Left lobe of liver (tissue), 2 donors: ENCODE data around the gene CBLB. TPM values are rescaled to one million over a fixed set of nuclear protein-coding genes. Genes with fewer than 3 reads are reported as not detected.
"Not testable (repeated sequence)": the region's sequence is repeated elsewhere in the genome, so short reads cannot be mapped to it uniquely, and the experiment has no call there.

Experiments
- ATAC-seq: fragments of 200-7000 bp; cut with Tn5 transposase; one replicate; pipeline ENCODE4 v1.9.1; 2020; ENCODE audit warnings: mild to moderate bottlenecking, moderate library complexity
- DNase-seq: peaks from one replicate; pipeline ENCODE4 v3.0.0-alpha.2; 2020; ENCODE audit warnings: low spot score
- total RNA-seq: library from RNA; stranded (reverse); gene quantifications from one replicate; pipeline ENCODE4 v1.2.1, GENCODE V29; 2021
- donor health status: DM: no; HTN: no; CAD: no; lungs with moderate emphysema.
- donor health status: DM: no; HTN: yes; CAD: no.

CBLB gene
- total RNA-seq, 1 donor from 2014 or later = 9.5 TPM

- no peak for DNase-seq
- no peak for ATAC-seq
Measured at GRCh38 chr3:105762749-105763658, 105.8 kb downstream of the CBLB start.

DNA sequence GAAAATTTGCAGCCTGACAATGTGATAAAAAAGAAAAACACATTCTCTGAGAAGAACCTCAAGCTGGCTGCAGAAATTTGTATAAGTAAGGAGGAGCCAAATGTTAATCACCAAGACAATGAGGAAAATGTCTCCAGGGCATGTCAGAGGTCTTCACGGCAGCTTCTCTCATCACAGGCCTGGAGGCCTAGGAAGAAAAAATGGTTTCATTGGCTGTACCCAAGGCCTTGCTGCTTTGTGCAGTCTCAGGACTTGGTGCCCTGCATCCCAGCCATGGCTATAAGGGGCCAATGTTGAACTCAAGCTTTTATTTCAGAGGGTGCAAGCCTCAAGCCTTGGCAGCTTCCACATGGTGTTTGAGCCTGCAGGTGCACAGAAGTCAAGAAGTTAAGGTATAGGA, 106.6 kb downstream of the CBLB start:
- not testable (repeated sequence) for DNase-seq, ATAC-seq

DNA sequence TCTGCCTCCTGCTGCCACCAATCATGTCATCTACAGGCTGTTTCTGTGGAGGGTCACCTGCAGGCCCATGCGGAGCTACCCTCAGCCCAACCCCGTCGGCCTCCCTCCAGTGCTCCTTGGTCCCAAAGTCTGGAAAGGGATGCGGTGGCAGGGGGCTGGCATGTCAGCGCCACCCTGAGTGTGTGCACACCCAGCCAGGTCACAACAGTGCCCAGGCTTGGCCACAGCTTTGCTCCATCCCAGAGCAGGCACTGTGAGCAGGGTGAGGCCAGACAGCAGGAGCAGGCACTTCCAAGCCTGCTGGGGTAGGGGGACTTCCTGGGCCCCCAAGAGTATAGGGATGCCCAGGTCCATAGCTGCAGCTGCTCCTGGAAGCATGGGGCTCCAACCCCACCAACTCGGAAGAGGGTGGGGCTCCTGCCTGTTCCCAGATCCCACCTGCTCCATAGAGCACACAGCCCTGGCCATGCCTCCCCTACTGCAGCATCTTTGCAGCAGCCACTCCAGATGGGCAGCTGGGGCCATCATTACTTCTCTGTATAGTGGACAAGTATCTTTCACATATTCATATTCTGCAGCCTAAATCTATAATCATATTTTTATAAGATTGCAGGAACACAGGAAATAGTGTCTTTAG, 109.3 kb downstream of the CBLB start:
- ATAC-seq (no peak), DNase-seq (no peak)

- DNase-seq (no peak), ATAC-seq (no peak)
Measured at GRCh38 chr3:105758451-105758850, 110.4 kb downstream of the CBLB start.

- ATAC-seq (no peak), DNase-seq (no peak)
Measured at GRCh38 chr3:105755121-105755886, 113.5 kb downstream of the CBLB start.

DNA sequence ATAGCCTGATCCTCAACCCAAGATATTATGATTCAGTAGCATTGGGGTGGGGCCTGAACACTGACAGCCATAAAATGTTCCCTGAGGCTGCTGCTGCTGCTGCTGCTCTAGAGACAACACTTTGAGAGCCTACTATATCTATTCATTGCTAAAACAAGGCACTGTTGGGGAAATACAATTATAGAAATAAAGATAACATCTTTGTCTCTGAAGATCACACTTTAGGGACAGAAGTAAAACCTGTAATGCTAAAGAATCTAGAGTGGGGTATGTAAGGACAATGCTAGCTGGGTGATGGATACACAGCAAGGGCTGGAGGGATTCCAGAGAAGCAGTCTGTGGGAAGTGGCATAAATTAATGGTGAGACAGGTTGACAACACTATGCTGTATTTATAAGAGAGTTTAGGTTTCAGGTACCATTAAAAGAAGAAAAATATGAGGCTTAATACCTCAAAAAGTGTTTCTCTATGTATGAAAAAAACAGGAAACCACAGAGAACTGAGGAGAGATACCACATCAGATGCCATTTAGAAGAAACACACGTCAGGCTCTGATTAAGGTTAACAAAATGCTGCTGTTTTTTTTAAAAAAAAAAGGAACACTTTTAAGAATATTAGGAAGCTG, 115.9 kb downstream of the CBLB start:
- DNase-seq (no peak), ATAC-seq (no peak)

- ATAC-seq (no peak), DNase-seq (no peak)
Measured at GRCh38 chr3:105747696-105748095, 121.1 kb downstream of the CBLB start.

GRCh38 chr3:105747060-105747541, 121.7 kb downstream of the CBLB start:
- ATAC-seq = no peak
- DNase-seq = no peak

DNA sequence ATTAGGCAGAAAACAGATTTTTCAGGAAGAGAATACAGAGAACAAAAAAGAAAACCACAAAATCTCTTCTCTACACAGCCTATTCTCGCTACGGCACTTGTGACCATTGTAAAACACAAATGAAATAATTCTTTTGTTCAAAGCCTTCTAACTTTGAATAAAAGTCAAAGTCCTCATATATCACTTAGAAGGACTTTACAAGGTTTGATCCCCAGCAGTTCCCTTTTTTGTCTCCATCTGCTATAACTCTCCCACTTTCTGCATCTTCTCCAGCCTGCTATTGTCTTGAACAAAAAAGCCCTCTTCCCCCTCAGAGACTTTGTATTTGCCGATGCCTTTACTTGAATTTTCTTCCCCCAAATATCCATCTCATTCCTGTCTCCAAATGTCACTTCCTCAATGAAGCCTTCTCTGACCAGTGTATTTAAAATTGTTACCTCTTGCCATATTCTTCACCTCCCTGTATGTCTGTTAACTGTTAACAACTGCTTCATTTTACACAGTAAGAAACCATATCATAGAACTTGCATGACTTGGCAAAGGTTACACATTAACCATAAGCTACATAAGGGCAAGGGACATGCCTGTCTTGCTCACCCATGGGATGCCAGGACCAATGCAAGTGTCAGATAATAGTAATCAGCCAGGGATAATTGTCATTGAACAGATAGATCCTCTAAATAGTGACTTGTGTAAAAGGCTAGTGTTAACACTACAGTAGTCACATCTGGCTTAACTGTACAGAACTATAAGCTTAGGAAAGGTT, 122.4 kb downstream of the CBLB start:
- ATAC-seq (peak; percentile 42), DNase-seq (no peak)

DNA sequence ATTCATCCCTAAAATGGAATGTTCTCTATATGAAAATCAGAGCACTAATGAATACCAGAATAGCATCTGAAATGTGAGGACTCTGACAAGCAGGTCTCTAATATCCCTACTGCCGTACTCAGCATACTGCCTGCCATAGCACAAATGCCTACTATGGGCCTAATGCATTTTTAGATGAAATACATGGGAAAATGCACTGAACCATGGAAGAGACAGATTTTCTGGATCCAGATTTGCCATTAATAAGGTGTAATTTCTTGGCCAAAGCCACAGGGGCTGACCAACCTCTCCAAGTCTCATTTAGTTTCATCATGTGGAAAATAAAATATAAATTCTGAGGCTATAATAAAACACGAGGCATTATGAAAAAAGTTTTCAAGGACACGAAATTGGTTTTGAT, 123.8 kb downstream of the CBLB start:
- ATAC-seq (no peak), DNase-seq (no peak)

- DNase-seq = no peak
Measured at GRCh38 chr3:105744202-105744601, 124.6 kb downstream of the CBLB start.

GRCh38 chr3:105733356-105733755, 135.5 kb downstream of the CBLB start:
- DNase-seq (no peak), ATAC-seq (no peak)

More at GRCh38 chr3:105744202-105744601, 124.6 kb downstream of the CBLB start:
- ATAC-seq = no peak

DNA sequence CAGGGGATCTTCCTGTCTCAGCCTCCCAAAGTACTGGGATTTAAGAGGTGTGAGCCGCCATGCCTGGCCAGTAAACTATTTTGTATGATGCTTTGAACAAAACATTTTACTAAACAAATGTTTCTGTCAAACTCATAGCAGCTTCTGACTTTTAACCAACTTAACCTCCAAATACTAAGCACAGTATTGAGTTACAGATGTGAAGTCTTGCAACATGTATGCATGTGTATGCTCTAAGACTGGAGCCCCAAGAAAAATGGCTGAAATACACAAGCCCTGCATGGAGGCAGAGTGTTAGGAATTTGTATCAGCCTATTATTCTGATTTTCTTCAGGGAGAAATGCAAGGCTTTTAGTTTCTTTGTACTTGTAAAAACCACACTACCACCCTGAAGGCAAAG, 137.1 kb downstream of the CBLB start:
- ATAC-seq (no peak), DNase-seq (no peak)

DNA sequence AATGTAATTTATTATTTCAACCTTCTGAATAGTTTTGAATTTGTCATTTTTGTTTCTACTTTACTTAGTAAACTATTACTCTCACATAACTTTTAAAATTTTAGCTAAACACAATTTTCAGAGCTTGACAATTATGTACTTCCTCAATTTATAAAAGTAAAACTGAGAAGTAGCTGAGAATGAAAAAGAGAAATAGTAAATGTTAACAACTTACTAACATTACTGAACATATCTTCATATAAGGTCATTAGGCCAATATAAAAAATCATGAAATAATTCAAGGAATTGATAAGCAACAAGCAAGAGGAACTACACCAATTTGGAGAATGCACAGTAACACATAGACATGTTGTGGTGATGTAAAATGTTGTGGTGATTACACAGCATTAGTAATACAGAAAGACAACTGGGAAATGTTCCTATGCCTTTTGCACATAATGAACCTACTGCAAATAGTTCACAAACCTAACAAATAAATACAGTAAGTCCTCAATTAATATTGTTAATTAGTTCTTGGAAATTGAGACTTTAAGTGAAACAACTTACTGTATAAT, 137.9 kb downstream of the CBLB start:
- DNase-seq (no peak), ATAC-seq (no peak)

DNA sequence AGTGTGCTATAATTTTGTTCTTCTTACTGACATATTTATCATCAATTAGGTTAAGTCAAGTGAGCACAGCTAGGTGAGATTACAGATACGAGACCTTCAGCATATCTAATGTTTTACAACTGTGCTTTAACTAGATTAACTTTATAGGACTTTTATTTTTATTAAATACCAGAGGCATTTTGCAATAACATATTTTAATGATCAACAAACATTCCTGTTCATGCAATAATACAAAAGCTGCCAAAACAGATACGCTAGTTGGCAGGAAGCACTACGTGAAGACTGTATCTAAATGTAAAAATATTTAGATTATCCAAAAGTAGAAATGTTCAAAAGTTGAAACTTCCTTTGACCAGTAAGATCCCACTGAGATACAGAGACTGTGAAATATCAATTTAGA, 139.1 kb downstream of the CBLB start:
- no peak for ATAC-seq
- DNase-seq = no peak

DNA sequence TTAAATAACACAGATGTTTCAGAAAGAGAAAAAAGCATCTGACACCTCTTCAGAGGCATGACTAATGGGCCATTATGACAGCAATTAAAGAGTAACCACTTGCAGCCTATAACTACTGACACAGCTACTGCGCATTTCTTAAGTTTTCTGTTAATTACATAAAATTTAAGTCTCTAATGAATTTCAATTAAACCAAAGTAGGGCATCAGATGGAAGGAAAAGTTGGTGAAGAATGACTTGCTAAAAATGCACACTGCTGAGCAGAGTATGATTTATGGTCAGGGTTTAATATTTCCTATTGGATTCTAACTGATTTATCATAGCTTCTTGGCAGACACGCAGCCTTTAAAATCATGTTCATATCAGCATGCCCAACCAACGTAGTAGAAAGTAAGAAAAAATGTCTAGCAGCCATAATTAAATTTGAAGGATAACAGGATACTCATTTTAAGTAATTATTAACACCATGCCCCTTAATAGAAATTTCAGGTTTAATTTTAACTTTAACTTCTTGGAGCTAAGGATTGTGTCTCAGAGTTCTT, 140.0 kb downstream of the CBLB start:
- DNase-seq (no peak), ATAC-seq (no peak)

- not testable (repeated sequence) for DNase-seq, ATAC-seq
Measured at GRCh38 chr3:105727036-105727435, 141.8 kb downstream of the CBLB start.

DNA sequence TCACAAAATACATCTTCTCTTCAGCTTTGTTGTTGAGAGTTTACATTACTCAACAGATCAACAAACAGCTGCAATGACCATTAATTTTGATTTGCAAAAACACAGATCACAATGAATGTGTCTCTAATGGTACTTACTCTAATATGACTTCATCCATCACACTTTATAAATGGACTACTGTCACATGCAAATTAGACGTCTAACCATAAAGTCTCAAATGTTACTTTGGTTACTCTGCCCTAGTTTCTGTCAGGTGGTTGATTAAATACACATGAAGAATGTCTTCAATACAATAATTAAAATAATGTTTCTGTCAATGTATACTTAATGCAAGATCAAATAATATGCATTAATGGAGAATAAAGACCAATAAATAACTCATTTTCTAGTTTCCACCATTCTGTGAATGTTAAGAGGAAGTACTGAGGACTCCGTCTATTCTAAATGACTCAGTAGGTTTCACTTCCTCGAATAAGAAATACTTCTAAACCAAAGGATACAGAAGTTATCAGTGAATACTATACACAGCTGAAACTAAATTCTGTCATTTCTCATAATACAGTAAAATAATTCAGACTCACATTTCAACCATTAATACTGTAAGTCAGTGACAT, 145.8 kb downstream of the CBLB start:
- no peak for DNase-seq

DNA sequence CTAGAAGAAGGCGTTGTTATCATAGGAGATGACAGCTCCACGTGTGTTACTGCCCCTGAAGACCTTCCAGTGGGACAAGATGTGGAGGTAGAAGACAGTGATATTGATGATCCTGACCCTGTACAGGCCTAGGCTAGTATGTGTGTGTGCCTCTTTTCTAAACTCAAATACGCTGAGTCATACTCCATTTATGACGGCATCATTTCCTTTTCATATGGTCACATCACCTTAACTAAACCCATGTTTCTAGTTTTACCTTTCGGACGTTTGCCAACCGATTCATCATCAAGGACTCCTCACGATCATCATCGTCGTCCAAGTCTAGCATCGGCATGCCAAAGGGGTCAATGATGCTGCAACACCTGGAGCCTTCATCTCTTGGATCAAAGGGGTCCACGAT, 149.0 kb downstream of the CBLB start:
- DNase-seq = no peak
- ATAC-seq = no peak

More for the DNA sequence above, 145.8 kb downstream of the CBLB start:
- peak; percentile 29 for ATAC-seq
